Heart right ventricle (tissue), 16 donors: ENCODE data around the gene FCHSD2. TPM values are rescaled to one million over a fixed set of nuclear protein-coding genes. Genes with fewer than 3 reads are reported as not detected.

Source experiments
- ATAC-seq, 8 donors: fragments of 200-7000 bp; cut with Tn5 transposase; one replicate each; pipeline ENCODE4 v1.9.1; 2020; ENCODE audit warnings: mild to moderate bottlenecking in 8 of 8, moderate library complexity in 8 of 8, moderate number of reproducible peaks in 1 of 8
- DNase-seq, 2 donors: peaks; one replicate each; pipeline ENCODE4 v3.0.0-alpha.2; 2020
- H3K27ac ChIP-seq, 10 donors: fragments of 200-600 bp; sonication (generic) in 2 of 10; one replicate each; pipeline versions ENCODE4 v1.5.0 to v1.8.0; 2020 to 2022; ENCODE audit warnings: mild to moderate bottlenecking in 3 of 10
- H3K27me3 ChIP-seq, 7 donors: fragments of 200-600 bp; one replicate each; pipeline ENCODE4 v1.8.0; 2021 to 2022; ENCODE audit warnings: mild to moderate bottlenecking in 2 of 7
- H3K36me3 ChIP-seq, 9 donors: fragments of 200-600 bp; sonication (generic) in 1 of 9; one replicate each; pipeline versions ENCODE4 v1.5.0 to v1.8.0; 2020 to 2022; ENCODE audit warnings: mild to moderate bottlenecking in 2 of 9
- H3K4me1 ChIP-seq, 9 donors: fragments of 200-600 bp; sonication (generic) in 1 of 9; one replicate each; pipeline versions ENCODE4 v1.5.0 to v1.8.0; 2020 to 2022; ENCODE audit warnings: mild to moderate bottlenecking in 4 of 9
- H3K4me3 ChIP-seq, 10 donors: fragments of 200-600 bp; sonication (generic) in 2 of 10; one replicate each; pipeline versions ENCODE4 v1.5.0 to v1.8.0; 2020 to 2022; ENCODE audit warnings: mild to moderate bottlenecking in 7 of 10, moderate library complexity in 2 of 10
- H3K9me3 ChIP-seq, 11 donors: fragments of 200-600 bp in 10 of 11; sonication (generic) in 2 of 11; one replicate each; pipeline versions ENCODE4 v1.5.0 to v1.8.0; 2013 to 2022; ENCODE audit warnings: mild to moderate bottlenecking in 2 of 11, control low read depth in 1 of 11, moderate library complexity in 1 of 11
- WGBS, 2 donors: extraction: QIAGEN DNeasy Blood & Tissue Kit; methylation state at CpG; one replicate each; pipeline ENCODE4 v1.1.7; 2013; ENCODE audit warnings: inconsistent platforms in 1 of 2; 5-methylcytosine and 5-hydroxymethylcytosine counted together
- intact Hi-C, 10 donors: fragments of 100-400 bp; cut with DNase I; formaldehyde crosslinking; loops; one replicate each; pipeline versions ENCODE4 v1.11.1 to v1.14.2; 2022
- polyA plus RNA-seq, 2 donors: library from polyadenylated mRNA; stranded (reverse); fragments of 200-250 nt; gene quantifications; one replicate each; pipeline ENCODE4 v1.2.3, GENCODE V29; 2013
- total RNA-seq, 10 donors: library from RNA; stranded (reverse); fragmentation: NEBNext Ultra II Directional in 3 of 10; extraction: Animal tissue kit (Norgen Biotek cat#: 25700) in 3 of 10; gene quantifications; one replicate each; pipeline versions ENCODE4 v1.2.1 to v1.2.4, GENCODE V29; 2021 to 2023
- TF ChIP-seq, protein P1 (sequence below), 9 donors: fragments of 200-600 bp; sonication (generic) in 2 of 9; IDR thresholded peaks; one replicate each; pipeline versions ENCODE4 v1.5.0 to v1.8.0; 2021 to 2022; ENCODE audit warnings: antibody characterized with exemption in 9 of 9, mild to moderate bottlenecking in 5 of 9, moderate library complexity in 1 of 9
- donor health status: Arrhythmogenic right ventricular cardiomyopathy.
- donor health status: ischemic (EF 13 %, LVEDD 7.1; RV severe dilation, severe dysfunction).
- donor health status: healthy with polysubstance abuse.
- donor health status: DM: no; HTN: yes; CAD: no.
- donor health status: DM: no; HTN: no; CAD: no.
- donor health status: ischemic (EF 25% LVEDD 6.9; RV normal size, moderate dysfunction).
- donor health status: ischemic (EF 25% LVEDD 5.7; RV mildly dilated, moderate dysfunction).
- donor health status: healthy.
- donor health status: DM: yes; HTN: yes; CAD: no.
- donor health status: Ischemic cardiomyopathy.
- donor health status: ischemic (EF 35%, LVEDD 5.7; RV mildly dilated, moderate dysfunction).
- donor health status: nonischemic (EF 11% LVEDD 7.7; RV severe dilation, severe dysfunction).
- donor health status: DM: yes; HTN: yes; CAD: no.
- donor health status: PGD.
- donor health status: ischemic (EF 29% LVEDD 5.4; RV normal size, mild dysfunction).
- donor health status: nonischemic (EF 23%, LVEDD 6.1; RV moderate dilation, normal function).

The FCHSD2 gene
- total and polyA plus RNA-seq, 12 donors, result 16.1 to 48.4 (median 37.5) TPM

GRCh38 chr11:73085189-73085875 is 56.8 kb downstream of the FCHSD2 start:
- ATAC-seq (peak in 5 of 8 donors; percentile 50 to 88 (median 69)), DNase-seq (peak in 1 of 2 donors; percentile 17)
- no peak overlapping the region for H3K4me3 ChIP-seq
- 89% methylated on average over 4 of the region's 4 CpGs for WGBS, 2 donors
- intact Hi-C loops, result no loop called here
- no peaks in the 10 kb centered on the region for H3K27me3 ChIP-seq
- TF ChIP-seq, protein P1, sequence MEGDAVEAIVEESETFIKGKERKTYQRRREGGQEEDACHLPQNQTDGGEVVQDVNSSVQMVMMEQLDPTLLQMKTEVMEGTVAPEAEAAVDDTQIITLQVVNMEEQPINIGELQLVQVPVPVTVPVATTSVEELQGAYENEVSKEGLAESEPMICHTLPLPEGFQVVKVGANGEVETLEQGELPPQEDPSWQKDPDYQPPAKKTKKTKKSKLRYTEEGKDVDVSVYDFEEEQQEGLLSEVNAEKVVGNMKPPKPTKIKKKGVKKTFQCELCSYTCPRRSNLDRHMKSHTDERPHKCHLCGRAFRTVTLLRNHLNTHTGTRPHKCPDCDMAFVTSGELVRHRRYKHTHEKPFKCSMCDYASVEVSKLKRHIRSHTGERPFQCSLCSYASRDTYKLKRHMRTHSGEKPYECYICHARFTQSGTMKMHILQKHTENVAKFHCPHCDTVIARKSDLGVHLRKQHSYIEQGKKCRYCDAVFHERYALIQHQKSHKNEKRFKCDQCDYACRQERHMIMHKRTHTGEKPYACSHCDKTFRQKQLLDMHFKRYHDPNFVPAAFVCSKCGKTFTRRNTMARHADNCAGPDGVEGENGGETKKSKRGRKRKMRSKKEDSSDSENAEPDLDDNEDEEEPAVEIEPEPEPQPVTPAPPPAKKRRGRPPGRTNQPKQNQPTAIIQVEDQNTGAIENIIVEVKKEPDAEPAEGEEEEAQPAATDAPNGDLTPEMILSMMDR (IDR thresholded peaks at IDR 0.05), result no peak
- H3K4me1 ChIP-seq, result peaks cover 0 to 38% (median 11%) of the 10 kb centered on the region in 9 donors
- H3K9me3 ChIP-seq, result no peaks in the 10 kb centered on the region
- H3K27ac ChIP-seq, result peak overlapping the region in 5 of 10 donors; percentile 12 to 76 (median 46)
- H3K36me3 ChIP-seq, result peaks cover 0 to 32% (median 8%) of the 10 kb centered on the region in 9 donors

GRCh38 chr11:73078631-73079030 is 63.5 kb downstream of the FCHSD2 start:
- H3K9me3 ChIP-seq, result peaks cover 0 to 12% (median 6%) of the 10 kb centered on the region in 11 donors
- peaks cover 0 to 62% (median 11%) of the 10 kb centered on the region in 9 donors for H3K36me3 ChIP-seq
- H3K4me1 ChIP-seq, result peaks cover 0 to 13% (median 7%) of the 10 kb centered on the region in 9 donors
- H3K27ac ChIP-seq, result no peak overlapping the region
- H3K4me3 ChIP-seq, result no peak overlapping the region
- no peak for DNase-seq
- intact Hi-C loops, result no loop called here
- WGBS, 2 donors, result 95% methylated on average over 9 of the region's 9 CpGs
- TF ChIP-seq, protein P1 (IDR thresholded peaks at IDR 0.05), result no peak
- H3K27me3 ChIP-seq, result no peaks in the 10 kb centered on the region
- no peak for ATAC-seq

DNA sequence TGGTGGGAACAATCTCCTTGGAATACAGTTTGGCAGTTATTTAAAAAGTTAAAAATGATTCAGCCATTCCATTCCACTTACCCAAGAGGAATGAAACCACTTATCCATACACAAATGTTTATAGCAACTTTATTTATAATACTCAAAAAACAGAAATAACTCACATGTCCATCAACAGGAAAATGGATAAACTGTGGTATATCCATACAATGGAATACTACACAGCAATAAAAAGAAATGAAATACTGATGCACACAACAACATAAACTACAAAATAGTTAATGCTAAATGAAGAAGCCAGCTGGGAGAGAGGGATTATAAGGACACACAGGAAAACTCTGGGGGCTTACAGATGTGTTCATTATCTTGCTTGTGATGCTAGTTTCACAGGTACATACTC is 64.7 kb downstream of the FCHSD2 start:
- ATAC-seq (no peak), DNase-seq (no peak)
- H3K4me3 ChIP-seq, result no peak overlapping the region
- TF ChIP-seq, protein P1 (IDR thresholded peaks at IDR 0.05), result no peak
- intact Hi-C loops, result no loop called here
- H3K36me3 ChIP-seq, result peaks cover 0 to 50% (median 4%) of the 10 kb centered on the region in 9 donors
- no peaks in the 10 kb centered on the region for H3K27me3 ChIP-seq
- H3K4me1 ChIP-seq, result peaks cover 0 to 25% (median 18%) of the 10 kb centered on the region in 9 donors
- H3K9me3 ChIP-seq, result peaks cover 0 to 12% (median 6%) of the 10 kb centered on the region in 11 donors
- no peak overlapping the region for H3K27ac ChIP-seq

DNA sequence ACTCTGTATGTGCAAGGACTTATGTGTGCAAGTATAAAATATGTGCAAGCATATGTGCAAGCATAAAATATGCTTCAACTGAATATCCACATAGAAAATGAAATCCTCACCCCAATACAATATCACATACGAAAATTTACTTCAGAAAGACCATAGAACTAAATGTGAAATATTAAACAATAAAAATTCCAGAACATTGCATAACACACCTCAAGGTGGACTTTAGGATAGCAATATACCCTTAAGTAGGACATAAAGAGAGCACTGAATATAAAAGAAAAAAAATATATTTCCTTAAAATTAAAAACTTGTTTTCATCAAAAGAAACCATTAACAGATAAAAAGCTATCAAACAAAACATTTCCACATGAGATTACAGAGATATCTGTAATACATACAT is 67.8 kb downstream of the FCHSD2 start:
- TF ChIP-seq, protein P1 (IDR thresholded peaks at IDR 0.05), result no peak
- intact Hi-C loops, result no loop called here

More for the DNA sequence above, 67.8 kb downstream of the FCHSD2 start:
- peaks cover 0 to 23% (median 4%) of the 10 kb centered on the region in 9 donors for H3K36me3 ChIP-seq
- H3K9me3 ChIP-seq, result peaks cover 0 to 12% (median 6%) of the 10 kb centered on the region in 11 donors
- ATAC-seq (no peak), DNase-seq (no peak)
- H3K4me3 ChIP-seq, result no peak overlapping the region
- peaks cover 0 to 46% (median 35%) of the 10 kb centered on the region in 9 donors for H3K4me1 ChIP-seq
- no peaks in the 10 kb centered on the region for H3K27me3 ChIP-seq
- 90 to 93% methylated on average over 1 of the region's 1 CpG for WGBS, 2 donors
- H3K27ac ChIP-seq, result peak overlapping the region in 1 of 10 donors; percentile 68
